ENCODE data around the gene BCAS3.

- TF ChIP-seq CTCF (IDR thresholded peaks at IDR 0.05 in 2 of 3, conservative IDR thresholded peaks at IDR 0.05 in 1 of 3; ENCODE audit: borderline replicate concordance in 1 of 3, insufficient read depth in 1 of 3, low read depth in 2 of 3, low read length in 2 of 3) (no peak), MAX (IDR thresholded peaks at IDR 0.05) (no peak), RAD21 (IDR thresholded peaks at IDR 0.05; ENCODE audit: low read depth) (no peak), EZH2phosphoT487 (IDR thresholded peaks at IDR 0.05; ENCODE audit: borderline replicate concordance) (no peak), POLR2A (IDR thresholded peaks at IDR 0.05; ENCODE audit: borderline replicate concordance, extremely low read depth, insufficient read depth, insufficient read length) (no peak), TCF7L2 (IDR thresholded peaks at IDR 0.05; ENCODE audit: borderline replicate concordance, extremely low read depth, insufficient read depth, insufficient read length) (no peak), ZNF274 (IDR thresholded peaks at IDR 0.05; ENCODE audit: low read depth, low read length) (no peak), REST (IDR thresholded peaks at IDR 0.05; ENCODE audit: low read depth) (no peak), EZH2 (IDR thresholded peaks at IDR 0.05) (no peak), ATF3 (IDR thresholded peaks at IDR 0.05) (no peak), CBX3 (IDR thresholded peaks at IDR 0.05; ENCODE audit: low read depth) (no peak), JUND (IDR thresholded peaks at IDR 0.05) (no peak)
Measured at GRCh38 chr17:61129267-61130254, 451.9 kb downstream of the BCAS3 start.

Data from HCT116 (cell line).